Natural killer cell (primary cell): ENCODE results near the gene PGGHG. TPM values are rescaled to one million over a fixed set of nuclear protein-coding genes. Genes with fewer than 3 reads are reported as not detected.
A peak's percentile ranks its signal among the peaks of the same experiment; 100 is the strongest.

Experiments
- ATAC-seq, 3 donors: fragments of 150-1000 bp in 2 of 3; fragments of 200-7000 bp in 1 of 3; cut with Tn5 transposase; 1 replicate in 1 of 3; 2 replicates in 2 of 3; pipeline ENCODE4 v1.10.0; 2021; ENCODE audit warnings: mild to moderate bottlenecking in 2 of 3, moderate library complexity in 2 of 3
- DNase-seq, 2 donors: peaks; one replicate each; pipeline versions ENCODE4 v3.0.0 to v3.0.0-alpha.2; 2013 to 2021; ENCODE audit warnings: mixed read lengths in 1 of 2
- H3K27ac ChIP-seq: one replicate; pipeline ENCODE4 v1.5.1; 2013; ENCODE audit warnings: mild to moderate bottlenecking, low read length
- H3K27me3 ChIP-seq: one replicate; pipeline ENCODE4 v1.6.1; 2013; ENCODE audit warnings: low read length; ENCODE audit not compliant: control insufficient read depth, insufficient read depth
- H3K36me3 ChIP-seq: one replicate; pipeline ENCODE4 v1.6.1; 2013; ENCODE audit warnings: low read length; ENCODE audit not compliant: control insufficient read depth, insufficient read depth
- H3K4me1 ChIP-seq: one replicate; pipeline ENCODE4 v1.6.1; 2013; ENCODE audit warnings: low read length; ENCODE audit not compliant: control insufficient read depth, insufficient read depth
- H3K4me3 ChIP-seq: one replicate; pipeline ENCODE4 v1.5.1; 2013; ENCODE audit warnings: low read length
- H3K9me3 ChIP-seq: one replicate; pipeline ENCODE4 v1.6.1; 2013; ENCODE audit warnings: low read length; ENCODE audit not compliant: control insufficient read depth, insufficient read depth
- H3K27ac Mint-ChIP-seq, 2 donors: one replicate each; pipeline ENCODE4 v1.8.0; 2022; ENCODE audit warnings: mild to moderate bottlenecking in 2 of 2, mixed read lengths in 2 of 2, moderate library complexity in 1 of 2
- H3K27me3 Mint-ChIP-seq, 2 donors: one replicate each; pipeline ENCODE4 v1.8.0; 2022; ENCODE audit warnings: low read depth in 2 of 2, mixed read lengths in 2 of 2
- H3K36me3 Mint-ChIP-seq: one replicate; pipeline ENCODE4 v1.8.0; 2022; ENCODE audit warnings: mixed read lengths
- H3K4me1 Mint-ChIP-seq, 2 donors: one replicate each; pipeline ENCODE4 v1.8.0; 2022; ENCODE audit warnings: mixed read lengths in 2 of 2
- H3K4me3 Mint-ChIP-seq: one replicate; pipeline ENCODE4 v1.8.0; 2022; ENCODE audit warnings: mild to moderate bottlenecking, moderate library complexity, mixed read lengths
- H3K9me3 Mint-ChIP-seq, 2 donors: one replicate each; pipeline ENCODE4 v1.8.0; 2022; ENCODE audit warnings: mixed read lengths in 2 of 2
- WGBS: methylation state at CpG from one replicate; pipeline ENCODE4 v1.1.7; 2013; ENCODE audit warnings: missing lambda C conversion rate; ENCODE audit not compliant: insufficient coverage; 5-methylcytosine and 5-hydroxymethylcytosine counted together
- intact Hi-C: fragments of 100-400 bp; cut with micrococcal nuclease; formaldehyde crosslinking; loops from one replicate; pipeline ENCODE4 v1.14.2; 2022
- total RNA-seq, 4 donors: library from RNA; stranded (reverse); fragments of 120-200 nt in 1 of 4; gene quantifications; one replicate each; pipeline versions ENCODE4 v1.2.3 to v1.2.4, GENCODE V29; 2013 to 2022
- TF ChIP-seq, protein P1 (sequence below): fragments of 200-600 bp; IDR thresholded peaks from one replicate; pipeline ENCODE4 v1.8.0; 2022; ENCODE audit warnings: antibody characterized with exemption

The PGGHG gene
- total RNA-seq, 3 donors from 2014 or later (not counting 1 experiment from before 2014, with no cell fraction given): 130 to 237 (median 153) TPM

DNA sequence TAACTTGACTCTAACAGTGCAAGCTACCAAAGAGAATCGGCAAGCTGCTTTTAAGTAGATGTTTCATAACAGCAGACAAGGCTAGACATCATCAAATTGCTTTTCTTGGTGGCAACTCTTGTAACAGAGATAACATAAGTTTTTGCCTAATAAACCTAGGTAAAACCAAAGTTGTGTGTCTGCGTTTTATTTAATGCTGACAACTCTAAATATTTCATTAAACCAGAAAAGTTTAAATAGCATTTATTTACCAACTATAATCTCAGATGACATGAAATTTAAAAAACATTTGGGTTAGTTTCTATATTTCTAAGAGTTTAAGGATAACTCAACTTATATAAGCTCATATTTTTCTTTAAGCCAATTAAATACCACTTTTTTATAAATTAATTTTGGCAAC is 51.0 kb downstream of the PGGHG start:
- H3K36me3 ChIP-seq: no peaks in the 10 kb centered on the region
- 94% methylated on average over 1 of the region's 2 CpGs for WGBS
- Mint-ChIP-seq H3K4me3 (no peak overlapping the region), H3K27me3 (no peaks in the 10 kb centered on the region), H3K27ac (no peak overlapping the region), H3K4me1 (peaks cover 42% of the 10 kb centered on the region in 2 donors), H3K36me3 (no peaks in the 10 kb centered on the region), H3K9me3 (no peaks in the 10 kb centered on the region)
- peaks cover 28% of the 10 kb centered on the region for H3K4me1 ChIP-seq
- no peak overlapping the region for H3K4me3 ChIP-seq
- H3K9me3 ChIP-seq: no peaks in the 10 kb centered on the region
- TF ChIP-seq, protein P1, sequence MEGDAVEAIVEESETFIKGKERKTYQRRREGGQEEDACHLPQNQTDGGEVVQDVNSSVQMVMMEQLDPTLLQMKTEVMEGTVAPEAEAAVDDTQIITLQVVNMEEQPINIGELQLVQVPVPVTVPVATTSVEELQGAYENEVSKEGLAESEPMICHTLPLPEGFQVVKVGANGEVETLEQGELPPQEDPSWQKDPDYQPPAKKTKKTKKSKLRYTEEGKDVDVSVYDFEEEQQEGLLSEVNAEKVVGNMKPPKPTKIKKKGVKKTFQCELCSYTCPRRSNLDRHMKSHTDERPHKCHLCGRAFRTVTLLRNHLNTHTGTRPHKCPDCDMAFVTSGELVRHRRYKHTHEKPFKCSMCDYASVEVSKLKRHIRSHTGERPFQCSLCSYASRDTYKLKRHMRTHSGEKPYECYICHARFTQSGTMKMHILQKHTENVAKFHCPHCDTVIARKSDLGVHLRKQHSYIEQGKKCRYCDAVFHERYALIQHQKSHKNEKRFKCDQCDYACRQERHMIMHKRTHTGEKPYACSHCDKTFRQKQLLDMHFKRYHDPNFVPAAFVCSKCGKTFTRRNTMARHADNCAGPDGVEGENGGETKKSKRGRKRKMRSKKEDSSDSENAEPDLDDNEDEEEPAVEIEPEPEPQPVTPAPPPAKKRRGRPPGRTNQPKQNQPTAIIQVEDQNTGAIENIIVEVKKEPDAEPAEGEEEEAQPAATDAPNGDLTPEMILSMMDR: no peak
- ATAC-seq (no peak), DNase-seq (no peak)
- intact Hi-C loops: no loop called here
- no peaks in the 10 kb centered on the region for H3K27me3 ChIP-seq
- H3K27ac ChIP-seq: no peak overlapping the region

DNA sequence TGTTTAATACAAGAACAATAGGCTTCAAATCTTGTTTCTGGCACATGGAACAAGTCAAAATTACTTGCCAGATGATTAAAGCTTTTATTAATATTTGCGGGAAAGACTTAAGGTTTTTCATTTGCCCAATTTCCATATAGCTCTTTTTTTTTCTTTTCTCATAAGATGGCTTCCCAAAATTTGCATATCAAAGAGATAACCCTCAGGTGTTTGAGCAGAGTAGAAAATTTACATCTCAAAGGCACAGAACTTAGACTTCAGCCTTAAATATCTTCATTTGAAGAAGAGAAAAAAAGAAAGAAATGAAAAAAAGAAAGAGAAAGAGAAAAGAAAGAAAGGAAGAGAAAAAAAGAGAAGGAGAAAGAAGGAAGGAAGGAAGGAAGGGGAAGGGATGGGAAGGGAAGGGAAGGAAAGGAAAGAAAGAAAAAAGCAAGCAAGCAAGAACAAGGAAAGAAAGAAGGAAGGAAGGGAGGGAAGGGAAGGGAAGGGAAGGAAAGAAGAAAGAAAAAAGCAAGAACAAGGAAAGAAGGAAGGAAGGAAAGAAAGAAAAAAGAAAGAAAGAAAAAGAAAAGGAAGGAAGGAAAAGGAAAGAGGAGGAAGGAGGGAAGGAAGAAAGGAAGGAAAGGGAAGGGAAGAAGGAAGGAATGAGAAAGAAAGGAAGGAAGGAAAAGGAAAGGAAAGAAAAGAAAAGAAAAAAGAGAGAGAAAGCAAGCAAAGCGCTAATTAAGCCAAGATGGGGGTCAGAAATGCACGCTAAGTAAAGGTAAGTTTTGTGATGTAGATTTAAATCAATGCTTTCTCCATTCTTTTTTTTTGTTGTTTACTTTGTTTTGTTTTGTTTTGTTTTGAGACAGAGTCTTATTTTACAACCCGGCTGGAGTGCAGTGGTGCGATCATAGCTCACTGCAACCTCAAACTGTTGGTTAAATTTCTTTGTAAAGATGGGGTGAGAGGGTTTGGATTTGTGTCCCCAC is 51.9 kb downstream of the PGGHG start:
- intact Hi-C loops: no loop called here
- 71% methylated on average over 3 of the region's 5 CpGs for WGBS
- Mint-ChIP-seq H3K9me3 (no peaks in the 10 kb centered on the region), H3K4me3 (no peak overlapping the region), H3K27me3 (no peaks in the 10 kb centered on the region), H3K4me1 (peaks cover 36 to 42% of the 10 kb centered on the region in 2 donors), H3K36me3 (no peaks in the 10 kb centered on the region), H3K27ac (peak overlapping the region; percentile 21 to 23)
- Histone ChIP-seq H3K9me3 (no peaks in the 10 kb centered on the region), H3K36me3 (no peaks in the 10 kb centered on the region), H3K4me1 (peaks cover 20% of the 10 kb centered on the region), H3K4me3 (no peak overlapping the region), H3K27me3 (no peaks in the 10 kb centered on the region), H3K27ac (no peak overlapping the region)
- ATAC-seq (no peak), DNase-seq (no peak)
- TF ChIP-seq, protein P1: peak; percentile 11

DNA sequence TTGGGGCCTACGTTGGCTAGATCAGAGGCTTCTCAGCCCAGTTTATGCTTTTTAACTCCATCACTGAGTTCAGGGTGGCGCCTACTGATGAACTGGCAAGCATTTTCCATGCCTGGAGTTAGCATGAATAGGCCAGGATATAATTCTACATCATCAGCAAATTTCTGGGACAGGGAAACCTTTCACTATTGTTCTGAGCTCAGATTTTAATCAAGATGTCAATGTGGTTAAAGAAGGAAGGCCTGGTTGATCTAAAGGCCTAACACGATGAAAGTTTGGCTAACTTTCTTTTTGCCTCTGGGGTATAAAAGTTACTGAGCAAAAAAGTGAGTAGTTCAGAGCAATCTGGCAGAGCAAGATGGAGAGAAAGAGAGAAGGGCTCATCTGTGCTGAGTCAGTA is 53.4 kb downstream of the PGGHG start:
- TF ChIP-seq, protein P1: no peak
- no peaks in the 10 kb centered on the region for H3K36me3 ChIP-seq
- no peaks in the 10 kb centered on the region for H3K9me3 Mint-ChIP-seq
- no peaks in the 10 kb centered on the region for H3K9me3 ChIP-seq
- H3K4me3 Mint-ChIP-seq: no peak overlapping the region
- H3K27ac Mint-ChIP-seq: peak overlapping the region; percentile 2 to 21
- H3K27me3 Mint-ChIP-seq: no peaks in the 10 kb centered on the region
- no peak overlapping the region for H3K27ac ChIP-seq
- no peak overlapping the region for H3K4me3 ChIP-seq
- H3K27me3 ChIP-seq: no peaks in the 10 kb centered on the region
- no peaks in the 10 kb centered on the region for H3K36me3 Mint-ChIP-seq
- 69% methylated on average over 3 of the region's 3 CpGs for WGBS
- DNase-seq (no peak), ATAC-seq (no peak)
- peaks cover 24 to 30% of the 10 kb centered on the region in 2 donors for H3K4me1 Mint-ChIP-seq
- intact Hi-C loops: no loop called here
- H3K4me1 ChIP-seq: peaks cover 12% of the 10 kb centered on the region
